ENCODE data around the gene C6orf52.

C6orf52 gene

DNA sequence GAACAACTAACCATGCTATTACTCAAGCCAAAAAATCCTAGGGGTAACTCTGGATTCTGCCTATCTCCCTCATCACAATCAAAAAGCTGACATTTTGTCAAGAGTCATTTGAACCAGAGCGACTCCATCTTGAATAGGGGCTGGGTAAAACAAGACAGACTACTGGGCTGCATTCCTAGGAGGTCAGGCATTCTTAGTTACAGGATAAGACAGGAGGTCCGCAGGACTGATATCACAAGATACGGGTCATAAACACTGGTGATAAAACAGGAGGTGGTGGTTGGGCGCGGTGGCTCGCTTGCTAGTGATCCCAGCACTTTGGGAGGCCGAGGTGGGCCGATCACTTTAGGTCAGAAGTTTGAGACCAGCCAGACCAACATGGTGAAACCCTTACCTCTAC lies 32.2 kb downstream of the C6orf52 start:
- TF ChIP-seq, protein P1, sequence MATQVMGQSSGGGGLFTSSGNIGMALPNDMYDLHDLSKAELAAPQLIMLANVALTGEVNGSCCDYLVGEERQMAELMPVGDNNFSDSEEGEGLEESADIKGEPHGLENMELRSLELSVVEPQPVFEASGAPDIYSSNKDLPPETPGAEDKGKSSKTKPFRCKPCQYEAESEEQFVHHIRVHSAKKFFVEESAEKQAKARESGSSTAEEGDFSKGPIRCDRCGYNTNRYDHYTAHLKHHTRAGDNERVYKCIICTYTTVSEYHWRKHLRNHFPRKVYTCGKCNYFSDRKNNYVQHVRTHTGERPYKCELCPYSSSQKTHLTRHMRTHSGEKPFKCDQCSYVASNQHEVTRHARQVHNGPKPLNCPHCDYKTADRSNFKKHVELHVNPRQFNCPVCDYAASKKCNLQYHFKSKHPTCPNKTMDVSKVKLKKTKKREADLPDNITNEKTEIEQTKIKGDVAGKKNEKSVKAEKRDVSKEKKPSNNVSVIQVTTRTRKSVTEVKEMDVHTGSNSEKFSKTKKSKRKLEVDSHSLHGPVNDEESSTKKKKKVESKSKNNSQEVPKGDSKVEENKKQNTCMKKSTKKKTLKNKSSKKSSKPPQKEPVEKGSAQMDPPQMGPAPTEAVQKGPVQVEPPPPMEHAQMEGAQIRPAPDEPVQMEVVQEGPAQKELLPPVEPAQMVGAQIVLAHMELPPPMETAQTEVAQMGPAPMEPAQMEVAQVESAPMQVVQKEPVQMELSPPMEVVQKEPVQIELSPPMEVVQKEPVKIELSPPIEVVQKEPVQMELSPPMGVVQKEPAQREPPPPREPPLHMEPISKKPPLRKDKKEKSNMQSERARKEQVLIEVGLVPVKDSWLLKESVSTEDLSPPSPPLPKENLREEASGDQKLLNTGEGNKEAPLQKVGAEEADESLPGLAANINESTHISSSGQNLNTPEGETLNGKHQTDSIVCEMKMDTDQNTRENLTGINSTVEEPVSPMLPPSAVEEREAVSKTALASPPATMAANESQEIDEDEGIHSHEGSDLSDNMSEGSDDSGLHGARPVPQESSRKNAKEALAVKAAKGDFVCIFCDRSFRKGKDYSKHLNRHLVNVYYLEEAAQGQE (IDR thresholded peaks at IDR 0.05; ENCODE audit: low read depth) = no peak
- no peak for TF ChIP-seq EGR1 (IDR thresholded peaks at IDR 0.05)
- no peak for TF ChIP-seq TAF1 (IDR thresholded peaks at IDR 0.05; ENCODE audit: low read depth)
- TF ChIP-seq YY1 (IDR thresholded peaks at IDR 0.05; ENCODE audit: low read depth) = no peak
- TF ChIP-seq, protein P2, sequence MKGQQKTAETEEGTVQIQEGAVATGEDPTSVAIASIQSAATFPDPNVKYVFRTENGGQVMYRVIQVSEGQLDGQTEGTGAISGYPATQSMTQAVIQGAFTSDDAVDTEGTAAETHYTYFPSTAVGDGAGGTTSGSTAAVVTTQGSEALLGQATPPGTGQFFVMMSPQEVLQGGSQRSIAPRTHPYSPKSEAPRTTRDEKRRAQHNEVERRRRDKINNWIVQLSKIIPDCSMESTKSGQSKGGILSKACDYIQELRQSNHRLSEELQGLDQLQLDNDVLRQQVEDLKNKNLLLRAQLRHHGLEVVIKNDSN (IDR thresholded peaks at IDR 0.05) = no peak
- TF ChIP-seq NFIC (IDR thresholded peaks at IDR 0.05) = no peak
- no peak for TF ChIP-seq ZBTB7A (IDR thresholded peaks at IDR 0.05; ENCODE audit: low read depth)
- no peak for TF ChIP-seq EP300 (IDR thresholded peaks at IDR 0.05; ENCODE audit: borderline replicate concordance)
- no peak for TF ChIP-seq FOXM1 (IDR thresholded peaks at IDR 0.05; ENCODE audit: borderline replicate concordance, low read depth)
- TF ChIP-seq CEBPB (IDR thresholded peaks at IDR 0.05) = no peak
- no peak for TF ChIP-seq TCF12 (IDR thresholded peaks at IDR 0.05; ENCODE audit: low read depth)
- TF ChIP-seq, protein P3, sequence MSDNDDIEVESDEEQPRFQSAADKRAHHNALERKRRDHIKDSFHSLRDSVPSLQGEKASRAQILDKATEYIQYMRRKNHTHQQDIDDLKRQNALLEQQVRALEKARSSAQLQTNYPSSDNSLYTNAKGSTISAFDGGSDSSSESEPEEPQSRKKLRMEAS (IDR thresholded peaks at IDR 0.05) = no peak

DNA sequence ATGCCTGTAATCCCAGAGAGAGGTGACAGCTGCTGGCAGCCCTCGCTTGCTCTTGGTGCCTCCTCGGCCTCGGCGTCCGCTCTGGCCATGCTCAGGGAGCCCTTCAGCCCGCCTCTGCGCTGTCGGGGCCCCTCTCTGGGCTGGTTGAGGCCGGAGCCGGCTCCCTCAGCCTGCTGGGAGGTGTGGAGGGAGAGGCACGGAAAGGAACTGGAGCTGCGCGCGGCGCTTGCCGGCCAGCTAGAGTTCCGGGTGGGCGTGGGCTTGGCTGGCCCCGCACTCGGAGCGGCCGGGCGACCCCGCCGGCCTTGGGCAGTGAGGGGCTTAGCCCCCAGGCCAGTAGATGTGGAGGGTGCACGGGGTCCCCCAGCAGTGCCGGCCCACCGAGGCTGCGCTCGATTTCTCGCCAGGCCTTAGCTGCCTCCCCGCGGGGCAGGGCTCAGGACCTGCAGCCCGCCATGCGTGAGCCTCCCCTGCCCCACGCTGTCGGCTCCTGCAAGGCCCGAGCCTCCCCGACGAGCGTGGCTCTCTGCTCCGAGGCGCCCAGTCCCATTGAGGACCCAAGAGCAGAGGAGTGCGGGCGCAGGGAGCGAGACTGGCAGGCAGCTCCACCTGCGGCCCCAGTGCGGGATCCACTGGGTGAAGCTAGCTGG lies 34.6 kb downstream of the C6orf52 start:
- TF ChIP-seq, protein P1 (IDR thresholded peaks at IDR 0.05; ENCODE audit: low read depth) = no peak
- TF ChIP-seq YY1 (IDR thresholded peaks at IDR 0.05; ENCODE audit: low read depth) = peak; percentile 34; the same call in 1 of the 2 replicates
- TF ChIP-seq ZBTB7A (IDR thresholded peaks at IDR 0.05; ENCODE audit: low read depth) = peak; percentile 95
- TF ChIP-seq, protein P2 (IDR thresholded peaks at IDR 0.05) = no peak
- TF ChIP-seq EP300 (IDR thresholded peaks at IDR 0.05; ENCODE audit: borderline replicate concordance) = no peak
- no peak for TF ChIP-seq TEAD4 (IDR thresholded peaks at IDR 0.05)
- no peak for TF ChIP-seq RAD21 (IDR thresholded peaks at IDR 0.05; ENCODE audit: low read depth)
- peak; percentile 67 for TF ChIP-seq TAF1 (IDR thresholded peaks at IDR 0.05; ENCODE audit: low read depth)
- TF ChIP-seq FOXM1 (IDR thresholded peaks at IDR 0.05; ENCODE audit: borderline replicate concordance, low read depth) = no peak
- TF ChIP-seq, protein P3 (IDR thresholded peaks at IDR 0.05) = peak; percentile 57
- TF ChIP-seq EGR1 (IDR thresholded peaks at IDR 0.05) = no peak

DNA sequence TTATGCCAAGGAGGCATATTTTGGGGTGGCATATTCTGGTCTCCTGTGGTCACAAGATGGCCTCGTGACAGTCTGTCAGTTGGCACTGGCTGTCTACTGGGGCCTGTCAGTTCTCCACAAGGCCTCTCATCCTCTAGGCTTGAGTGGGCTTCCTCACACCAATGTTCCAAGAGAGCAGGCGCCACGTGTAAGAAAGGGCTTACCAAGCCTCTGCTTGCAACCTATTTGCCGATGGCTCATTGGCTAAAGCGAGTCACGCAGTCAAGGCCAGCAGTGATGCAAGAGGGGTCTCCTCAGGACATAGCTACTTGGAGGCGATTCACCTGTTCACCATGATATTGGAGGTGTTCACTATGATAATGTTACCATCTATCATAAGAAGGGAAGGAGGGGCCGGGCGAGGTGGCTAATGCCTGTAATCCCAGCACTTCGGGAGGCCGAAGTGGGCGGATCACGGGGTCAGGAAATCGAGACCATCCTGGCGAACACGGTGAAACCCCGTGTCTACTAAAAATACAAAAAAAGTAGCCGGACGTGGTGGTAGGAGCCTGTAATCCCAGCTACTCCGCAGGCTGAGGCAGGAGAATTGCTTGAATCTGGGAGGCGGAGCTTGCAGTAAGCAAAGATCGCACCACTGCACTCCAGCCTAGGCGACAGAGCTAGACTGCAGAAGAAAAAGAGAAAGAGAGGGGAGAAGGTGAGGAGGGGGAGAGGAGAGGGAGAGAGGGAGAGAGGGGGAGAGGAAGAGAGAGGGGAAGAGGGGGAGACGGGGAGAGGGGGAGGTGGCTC lies 35.3 kb downstream of the C6orf52 start:
- TF ChIP-seq ZBTB7A (IDR thresholded peaks at IDR 0.05; ENCODE audit: low read depth) (no peak), NFIC (IDR thresholded peaks at IDR 0.05) (no peak), TEAD4 (IDR thresholded peaks at IDR 0.05) (no peak), FOXM1 (IDR thresholded peaks at IDR 0.05; ENCODE audit: borderline replicate concordance, low read depth) (no peak), TAF1 (IDR thresholded peaks at IDR 0.05; ENCODE audit: low read depth) (no peak), CEBPB (IDR thresholded peaks at IDR 0.05) (no peak), TCF12 (IDR thresholded peaks at IDR 0.05; ENCODE audit: low read depth) (no peak), EP300 (IDR thresholded peaks at IDR 0.05; ENCODE audit: borderline replicate concordance) (no peak)
- TF ChIP-seq, protein P3 (IDR thresholded peaks at IDR 0.05) = no peak

DNA sequence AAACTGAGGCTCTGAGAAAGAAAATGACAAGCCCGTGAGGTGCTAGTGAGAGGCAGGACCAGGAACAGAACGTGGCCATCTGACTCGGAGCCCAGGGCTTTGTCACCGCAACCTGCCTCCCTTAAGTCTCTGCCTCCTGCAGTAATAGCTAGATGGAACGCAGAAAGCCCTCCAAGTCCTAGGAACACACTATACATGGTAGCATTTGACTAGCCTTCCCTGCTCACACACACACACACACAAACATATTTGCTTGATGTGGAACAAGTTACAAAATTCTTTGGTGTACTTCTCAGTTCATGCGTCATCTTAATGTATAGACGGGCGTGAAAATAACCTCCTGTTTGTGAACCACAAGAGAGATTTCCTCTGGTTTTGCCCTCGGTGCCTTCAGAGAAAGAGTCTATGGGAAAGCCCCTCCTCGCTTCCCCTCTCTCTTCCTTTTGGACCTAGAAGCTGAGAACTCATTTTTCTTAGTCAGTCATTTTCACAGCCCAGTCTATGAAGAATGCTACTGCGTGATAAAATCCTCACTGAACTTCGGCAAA lies 38.8 kb downstream of the C6orf52 start:
- TF ChIP-seq EP300 (IDR thresholded peaks at IDR 0.05; ENCODE audit: borderline replicate concordance) = no peak
- TF ChIP-seq RAD21 (IDR thresholded peaks at IDR 0.05; ENCODE audit: low read depth) = no peak

DNA sequence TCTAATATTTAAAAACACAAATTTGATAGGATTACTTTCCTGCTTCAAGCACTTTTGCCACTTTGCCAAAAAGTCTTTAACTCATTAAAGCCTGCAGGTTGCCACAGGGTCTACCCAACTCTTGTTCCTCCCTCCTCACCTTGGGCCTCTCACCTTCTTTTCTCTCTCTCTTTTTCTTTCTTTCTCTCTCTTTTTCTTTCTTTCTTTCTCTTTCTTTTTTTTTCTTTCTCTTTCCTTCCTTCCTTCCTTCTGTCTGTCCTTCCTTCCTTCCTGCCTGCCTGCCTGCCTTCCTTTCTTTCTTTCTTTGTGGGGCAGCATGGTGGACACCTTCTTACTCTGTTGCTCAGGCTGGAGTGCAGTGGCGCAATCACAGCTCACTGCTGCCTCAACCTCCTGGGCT lies 50.2 kb downstream of the C6orf52 start:
- TF ChIP-seq CEBPB (IDR thresholded peaks at IDR 0.05) (no peak), TCF12 (IDR thresholded peaks at IDR 0.05; ENCODE audit: low read depth) (no peak)
- TF ChIP-seq, protein P3 (IDR thresholded peaks at IDR 0.05) = no peak

Data from Ishikawa (cell line).